Endothelial cell of umbilical vein (primary cell): ENCODE data around the gene TMEM108. TPM values are rescaled to one million over a fixed set of nuclear protein-coding genes. Genes with fewer than 3 reads are reported as not detected.

Experiments
- BruUV-seq: library from RNA; stranded (reverse); fragments of 400-500 nt; replicated peaks from 2 replicates; lab custom pipeline; 2021; lab: Mats Ljungman, UMichigan
- CTCF ChIA-PET: fragments of 300-600, 350-600 bp; sonication (Branson Sonifier 250); formaldehyde crosslinking; loops from one replicate; lab custom pipeline; 2021; ENCODE audit warnings: antibody characterized with exemption, inconsistent platforms; lab: Charles Lee
- POLR2A ChIA-PET: fragments of 300-600, 350-600 bp; sonication (Branson Sonifier 250); formaldehyde crosslinking; loops from one replicate; lab custom pipeline; 2021; ENCODE audit warnings: antibody characterized with exemption, inconsistent platforms; lab: Charles Lee
- DNase-seq: peaks from one replicate; pipeline ENCODE4 v3.0.0-alpha.2; 2011; ENCODE audit warnings: low read depth, low spot score
- FAIRE-seq: peaks from 2 replicates; lab custom pipeline; 2011; peaks lifted over from hg19 to GRCh38; lab: Jason Lieb, UNC
- H2AFZ ChIP-seq: 2 replicates; pipeline ENCODE4 v1.6.0; 2012; ENCODE audit warnings: low read depth, low read length, control low read depth, inconsistent platforms
- H3K27ac ChIP-seq: 2 replicates; pipeline ENCODE4 v1.5.1; 2011; ENCODE audit warnings: low read depth, mild to moderate bottlenecking, control low read depth, low read length, moderate library complexity; ENCODE audit not compliant: insufficient read depth
- H3K27me3 ChIP-seq, 2 experiments: 2 replicates each; pipeline versions ENCODE4 v1.6.0 to v1.6.1; 2011; ENCODE audit warnings: low read length in 2 of 2, mixed read lengths in 1 of 2; ENCODE audit not compliant: control insufficient read depth in 2 of 2, insufficient read depth in 2 of 2
- H3K36me3 ChIP-seq, 2 experiments: 2 replicates in 1 of 2; 3 replicates in 1 of 2; pipeline ENCODE4 v1.5.1; 2011; ENCODE audit warnings: low read length in 2 of 2, mild to moderate bottlenecking in 1 of 2, moderate library complexity in 1 of 2; ENCODE audit not compliant: control insufficient read depth in 2 of 2, insufficient read depth in 2 of 2; ENCODE audit errors: extremely low read depth in 1 of 2
- H3K4me1 ChIP-seq: 3 replicates; pipeline ENCODE4 v1.5.1; 2011; ENCODE audit warnings: mild to moderate bottlenecking, low read length; ENCODE audit not compliant: control insufficient read depth, insufficient read depth; ENCODE audit errors: extremely low read depth
- H3K4me2 ChIP-seq: 2 replicates; pipeline ENCODE4 v1.6.1; 2011; ENCODE audit warnings: low read length, control low read depth, mixed read lengths; ENCODE audit not compliant: insufficient read depth
- H3K4me3 ChIP-seq, 3 experiments: fragments of 200-600 bp in 1 of 3; sonication (generic), shearing (Covaris generic) in 1 of 3; replicated peaks in 1 of 3; 2 replicates each; pipeline ENCODE4 v1.5.1; 2011 to 2016; ENCODE audit warnings: control low read depth in 3 of 3, low read length in 3 of 3, mild to moderate bottlenecking in 2 of 3, inconsistent platforms in 1 of 3, low read depth in 1 of 3, moderate library complexity in 1 of 3; ENCODE audit not compliant: insufficient read depth in 1 of 3
- H3K79me2 ChIP-seq: 2 replicates; pipeline ENCODE4 v1.6.0; 2012; ENCODE audit warnings: low read length, inconsistent platforms; ENCODE audit not compliant: control insufficient read depth, insufficient read depth
- H3K9ac ChIP-seq: replicated peaks from 2 replicates; pipeline ENCODE3; 2011; ENCODE audit warnings: low read length, control low read depth; ENCODE audit not compliant: insufficient read depth; ENCODE audit errors: extremely low read depth
- H3K9me1 ChIP-seq: replicated peaks from 3 replicates; pipeline ENCODE4 v1.6.0; 2011; ENCODE audit warnings: mild to moderate bottlenecking, low read length; ENCODE audit not compliant: control insufficient read depth, insufficient read depth; ENCODE audit errors: extremely low read depth
- H3K9me3 ChIP-seq: replicated peaks from 2 replicates; pipeline ENCODE4 v1.5.1; 2012; ENCODE audit warnings: low read length, inconsistent platforms; ENCODE audit not compliant: control insufficient read depth, insufficient read depth
- H4K20me1 ChIP-seq: replicated peaks from 2 replicates; pipeline ENCODE3; 2011; ENCODE audit warnings: mild to moderate bottlenecking, low read length; ENCODE audit not compliant: control insufficient read depth, insufficient read depth; ENCODE audit errors: extremely low read depth
- EZH2 ChIP-seq: IDR thresholded peaks from 2 replicates; pipeline ENCODE4 v1.6.1; 2012; ENCODE audit warnings: borderline replicate concordance, low read depth, mild to moderate bottlenecking, moderate library complexity, low read length, inconsistent platforms; ENCODE audit not compliant: severe bottlenecking
- FOS ChIP-seq: IDR thresholded peaks from 2 replicates; pipeline ENCODE4 v1.6.1; 2011; ENCODE audit warnings: mild to moderate bottlenecking, low read length, moderate library complexity, borderline replicate concordance; ENCODE audit not compliant: insufficient read depth
- GATA2 ChIP-seq: IDR thresholded peaks from 2 replicates; pipeline ENCODE4 v1.7.0; 2011; ENCODE audit warnings: low read depth, mild to moderate bottlenecking, moderate library complexity, mixed read lengths, low read length; ENCODE audit not compliant: insufficient read length, insufficient read depth
- JUN ChIP-seq: IDR thresholded peaks from 2 replicates; pipeline ENCODE4 v1.6.1; 2011; ENCODE audit warnings: borderline replicate concordance, low read depth; ENCODE audit not compliant: insufficient read length, insufficient read depth
- MAX ChIP-seq: IDR thresholded peaks from 2 replicates; pipeline ENCODE4 v1.6.1; 2011; ENCODE audit not compliant: insufficient read depth, insufficient read length
- MYC ChIP-seq: IDR thresholded peaks from one replicate; pipeline ENCODE4 v1.6.1; 2011; ENCODE audit warnings: mild to moderate bottlenecking, low read depth, low read length
- POLR2A ChIP-seq: IDR thresholded peaks from 2 replicates; pipeline ENCODE4 v1.6.1; 2012; ENCODE audit warnings: low read depth, mild to moderate bottlenecking, control low read depth, low read length
- POLR2AphosphoS5 ChIP-seq: IDR thresholded peaks from 2 replicates; pipeline ENCODE4 v1.6.1; 2012; ENCODE audit warnings: low read depth, mild to moderate bottlenecking, control low read depth, low read length, moderate library complexity; ENCODE audit not compliant: insufficient read depth
- dilution Hi-C: fragments of 300-500 bp; cut with MboI; formaldehyde crosslinking; loops from one replicate; pipeline ENCODE4 v1.15.0; 2019; ENCODE audit warnings: low sequenced_read_pairs; ENCODE audit not compliant: extremely low pct_ligation_motif_present
- intact Hi-C: fragments of 100-400 bp; cut with micrococcal nuclease; formaldehyde crosslinking; loops from one replicate; pipeline ENCODE4 v1.10.0; 2022
- polyA plus RNA-seq, 4 experiments: library from polyadenylated mRNA; depleted of rRNA in 3 of 4; stranded (reverse) in 3 of 4; unstranded in 1 of 4; fragments of >200 nt; gene quantifications; 2 replicates each; pipeline versions ENCODE4 v1.2.1 to v1.2.3, GENCODE V29; 2011 to 2012; ENCODE audit warnings: missing spikeins in 1 of 4
- total RNA-seq: library from RNA; stranded (reverse); gene quantifications from 2 replicates; pipeline ENCODE4 v1.2.3, GENCODE V29; 2021
- TF ChIP-seq, protein P1 (sequence below), 2 donors: IDR thresholded peaks; 1 replicate in 1 of 2; 2 replicates in 1 of 2; pipeline ENCODE4 v1.5.1; 2011; ENCODE audit warnings: low read length in 2 of 2, mild to moderate bottlenecking in 2 of 2, moderate library complexity in 2 of 2, control low read depth in 1 of 2, inconsistent platforms in 1 of 2, low read depth in 1 of 2; ENCODE audit not compliant: insufficient read depth in 1 of 2; ENCODE audit errors: extremely low read depth in 1 of 2

Gene TMEM108
- total and polyA plus RNA-seq, 2 donors (not counting 3 experiments of a cell fraction or from before 2014, with no cell fraction given), result 0.40 to 1.1 TPM

DNA sequence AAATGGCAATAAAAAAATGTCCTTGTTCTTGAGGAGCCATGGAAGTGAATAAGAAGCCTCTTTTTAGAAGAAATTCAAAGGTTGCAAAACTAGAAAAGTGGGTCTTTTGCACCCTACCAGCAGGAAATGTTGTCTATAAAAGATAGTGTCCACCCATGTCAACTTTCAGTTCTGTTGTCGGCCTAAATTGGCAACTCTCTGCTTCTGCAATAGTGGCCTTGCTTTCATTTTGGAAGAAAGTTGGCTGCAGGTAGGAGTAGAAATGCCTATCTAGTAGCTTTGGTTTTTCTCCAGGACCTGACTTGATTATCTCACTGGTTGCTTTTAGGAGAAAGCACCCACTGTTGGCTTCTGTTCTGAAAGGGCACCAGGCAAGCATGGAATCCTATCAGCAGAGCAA, 85.4 kb downstream of the TMEM108 start:
- POLR2A ChIA-PET, result no interaction called here
- H4K20me1 ChIP-seq, result no peaks in the 10 kb centered on the region
- no peaks in the 10 kb centered on the region for H3K36me3 ChIP-seq
- TF ChIP-seq MYC, result no peak
- TF ChIP-seq, protein P1, sequence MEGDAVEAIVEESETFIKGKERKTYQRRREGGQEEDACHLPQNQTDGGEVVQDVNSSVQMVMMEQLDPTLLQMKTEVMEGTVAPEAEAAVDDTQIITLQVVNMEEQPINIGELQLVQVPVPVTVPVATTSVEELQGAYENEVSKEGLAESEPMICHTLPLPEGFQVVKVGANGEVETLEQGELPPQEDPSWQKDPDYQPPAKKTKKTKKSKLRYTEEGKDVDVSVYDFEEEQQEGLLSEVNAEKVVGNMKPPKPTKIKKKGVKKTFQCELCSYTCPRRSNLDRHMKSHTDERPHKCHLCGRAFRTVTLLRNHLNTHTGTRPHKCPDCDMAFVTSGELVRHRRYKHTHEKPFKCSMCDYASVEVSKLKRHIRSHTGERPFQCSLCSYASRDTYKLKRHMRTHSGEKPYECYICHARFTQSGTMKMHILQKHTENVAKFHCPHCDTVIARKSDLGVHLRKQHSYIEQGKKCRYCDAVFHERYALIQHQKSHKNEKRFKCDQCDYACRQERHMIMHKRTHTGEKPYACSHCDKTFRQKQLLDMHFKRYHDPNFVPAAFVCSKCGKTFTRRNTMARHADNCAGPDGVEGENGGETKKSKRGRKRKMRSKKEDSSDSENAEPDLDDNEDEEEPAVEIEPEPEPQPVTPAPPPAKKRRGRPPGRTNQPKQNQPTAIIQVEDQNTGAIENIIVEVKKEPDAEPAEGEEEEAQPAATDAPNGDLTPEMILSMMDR (IDR thresholded peaks at IDR 0.05; ENCODE audit: extremely low read depth in 1 of 2, insufficient read depth in 1 of 2, low read depth in 1 of 2, low read length in 2 of 2), result no peak
- no peak for TF ChIP-seq EZH2
- no peak for TF ChIP-seq JUN
- TF ChIP-seq GATA2, result no peak
- no peak for TF ChIP-seq MAX
- TF ChIP-seq POLR2A, result no peak
- no peak for TF ChIP-seq POLR2AphosphoS5
- TF ChIP-seq FOS, result no peak
- FAIRE-seq (no peak), DNase-seq (no peak)
- no peaks in the 10 kb centered on the region for H3K9me1 ChIP-seq
- H3K4me1 ChIP-seq, result no peaks in the 10 kb centered on the region
- H2AFZ ChIP-seq, result no peak overlapping the region
- no peaks in the 10 kb centered on the region for H3K9me3 ChIP-seq
- H3K27ac ChIP-seq, result no peak overlapping the region
- no peaks in the 10 kb centered on the region for H3K79me2 ChIP-seq
- no TSS peak for BruUV-seq
- peaks cover 0 to 2% of the 10 kb centered on the region in 2 experiments for H3K27me3 ChIP-seq
- dilution Hi-C loops (no loop called here), intact Hi-C loops (no loop called here)
- CTCF ChIA-PET, result interaction anchor here (1.4 kb wide), 1 partner anchor 43 kb away, joined by 3 read pairs; no protein-coding TSS in a partner anchor
- H3K4me2 ChIP-seq, result no peak overlapping the region
- no peak overlapping the region for H3K4me3 ChIP-seq
- H3K9ac ChIP-seq, result no peak overlapping the region
